ENCODE data around the gene ALK.

ALK gene

DNA sequence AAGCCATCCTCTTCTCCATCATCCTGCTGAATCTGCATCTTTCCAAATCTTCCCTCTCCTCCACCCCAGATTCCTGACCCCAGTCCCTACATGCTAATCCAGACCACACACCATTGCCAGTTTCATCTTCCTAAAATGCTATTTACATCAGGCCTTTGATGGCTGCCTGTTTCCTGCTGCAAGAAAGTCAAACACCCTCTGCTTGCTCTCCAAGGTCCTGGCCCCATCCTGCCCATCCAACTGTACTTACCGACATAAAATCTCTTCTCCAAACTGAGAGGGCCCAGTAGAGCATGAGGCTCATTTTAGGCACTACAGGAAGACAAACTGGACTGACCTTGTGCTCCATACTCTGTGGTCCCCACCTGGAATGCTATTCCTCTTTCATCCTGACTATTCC lies 19.0 kb downstream of the ALK start:
- Histone ChIP-seq H3K4me3 (ENCODE audit: low read length) (no peak overlapping the region), H3K9ac (ENCODE audit: low read length) (no peak overlapping the region), H3K9me3 (ENCODE audit: control insufficient read depth, low read length) (no peaks in the 10 kb centered on the region), H3K27me3 (replicated peaks; ENCODE audit: control insufficient read depth, insufficient read depth, low read length) (peaks cover 44% of the 10 kb centered on the region), H3K36me3 (ENCODE audit: control insufficient read depth, insufficient read depth, low read length, severe bottlenecking) (no peaks in the 10 kb centered on the region), H3K4me1 (ENCODE audit: control insufficient read depth, insufficient read depth, low read length) (no peaks in the 10 kb centered on the region)
- DNase-seq (ENCODE audit: low read depth): no peak

DNA sequence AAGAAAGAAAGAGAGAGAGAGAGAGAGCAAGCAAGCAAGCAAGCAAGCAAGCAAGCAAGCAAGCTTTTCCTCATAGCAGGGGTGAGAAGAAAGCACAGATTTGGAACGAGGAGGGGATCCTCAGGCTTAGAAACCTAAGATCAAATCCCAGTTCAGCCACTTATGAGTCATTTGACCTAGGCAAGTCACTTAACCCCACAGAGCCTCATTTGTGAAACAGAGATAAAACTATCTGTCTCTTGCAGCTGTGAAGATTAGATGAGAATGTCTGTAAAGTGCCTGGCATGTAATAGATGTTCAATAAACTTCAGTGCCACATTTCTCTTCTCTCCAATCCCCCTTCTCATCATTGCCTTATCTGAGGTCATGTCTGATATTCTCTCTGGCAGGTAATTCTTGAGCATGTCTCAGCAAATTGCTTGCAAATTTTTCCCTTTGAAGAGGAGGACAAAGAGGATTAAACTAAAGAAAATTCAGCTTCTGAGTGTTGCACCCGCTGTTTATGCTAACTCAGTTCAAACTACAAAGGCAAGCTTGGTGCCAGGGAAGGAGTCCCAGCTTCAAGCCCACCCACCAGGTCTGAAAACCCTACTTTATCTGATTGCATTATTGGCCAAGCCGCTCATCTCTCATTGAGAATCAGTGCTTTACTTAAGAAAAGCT lies 20.3 kb downstream of the ALK start:
- Histone ChIP-seq H3K36me3 (ENCODE audit: control insufficient read depth, insufficient read depth, low read length, severe bottlenecking) (no peaks in the 10 kb centered on the region), H3K27me3 (replicated peaks; ENCODE audit: control insufficient read depth, insufficient read depth, low read length) (peaks cover 41% of the 10 kb centered on the region), H3K9me3 (ENCODE audit: control insufficient read depth, low read length) (no peaks in the 10 kb centered on the region), H3K4me1 (ENCODE audit: control insufficient read depth, insufficient read depth, low read length) (no peaks in the 10 kb centered on the region), H3K4me3 (ENCODE audit: low read length) (no peak overlapping the region), H3K9ac (ENCODE audit: low read length) (no peak overlapping the region)
- DNase-seq (ENCODE audit: low read depth): no peak

DNA sequence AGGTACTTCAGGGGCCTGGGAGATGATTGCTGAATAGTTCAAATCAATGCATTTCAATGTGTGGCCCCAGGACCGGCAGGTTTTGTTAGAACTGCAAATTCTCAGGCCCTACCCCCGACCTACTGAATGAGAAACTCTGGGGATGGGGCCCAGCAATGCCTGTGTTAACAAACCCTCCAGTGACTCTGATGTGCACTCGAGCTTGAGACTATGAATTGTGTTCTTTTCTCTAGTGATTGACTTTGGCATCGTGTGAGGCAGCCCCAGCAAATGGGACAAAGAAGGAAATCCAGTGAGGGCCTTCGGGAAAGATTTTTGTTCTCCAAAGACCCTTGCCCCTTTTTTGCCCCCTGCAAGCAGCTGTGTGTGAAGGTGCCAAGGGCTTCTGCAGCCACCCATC lies 22.4 kb downstream of the ALK start:
- Histone ChIP-seq H3K4me3 (ENCODE audit: low read length) (no peak overlapping the region), H3K36me3 (ENCODE audit: control insufficient read depth, insufficient read depth, low read length, severe bottlenecking) (no peaks in the 10 kb centered on the region), H3K4me1 (ENCODE audit: control insufficient read depth, insufficient read depth, low read length) (no peaks in the 10 kb centered on the region), H3K9ac (ENCODE audit: low read length) (no peak overlapping the region), H3K27me3 (replicated peaks; ENCODE audit: control insufficient read depth, insufficient read depth, low read length) (peaks cover 30% of the 10 kb centered on the region), H3K9me3 (ENCODE audit: control insufficient read depth, low read length) (no peaks in the 10 kb centered on the region)
- no peak for DNase-seq (ENCODE audit: low read depth)

DNA sequence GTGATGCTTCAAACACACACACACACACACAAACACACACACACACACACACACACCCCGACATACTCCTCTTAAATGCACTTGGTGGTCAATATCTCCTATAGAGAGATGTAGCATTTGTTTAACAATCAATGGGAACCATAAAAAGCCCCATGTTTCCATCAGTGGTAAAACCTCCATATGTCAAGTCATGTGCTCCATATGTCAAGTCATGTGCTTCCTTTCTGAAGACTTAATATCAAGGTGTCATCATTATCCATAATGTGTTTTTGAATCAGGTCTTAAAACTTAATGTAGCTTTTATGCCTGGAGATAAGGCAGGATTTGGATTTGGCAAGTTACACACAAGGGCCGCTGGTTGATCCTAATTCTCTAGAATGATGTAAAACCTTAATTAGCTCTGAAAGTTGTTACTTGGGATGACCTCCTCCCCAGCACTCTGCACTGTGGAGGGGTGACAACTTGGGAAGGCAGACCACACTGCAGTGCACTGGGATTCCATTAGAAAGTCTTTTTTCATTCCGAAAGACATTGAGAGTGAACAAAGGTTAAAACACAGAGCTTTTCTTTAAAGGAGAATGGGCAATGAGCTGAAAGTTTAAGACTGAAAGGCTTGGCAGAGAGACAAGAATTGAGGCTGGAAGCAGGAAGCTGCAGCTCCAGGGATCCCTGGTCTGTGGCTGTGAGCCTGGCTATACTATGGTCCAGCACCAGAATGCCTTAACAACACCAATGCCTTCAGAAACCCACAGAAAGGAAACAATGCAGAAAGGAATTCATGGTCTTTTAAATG lies 26.4 kb downstream of the ALK start:
- no peak for DNase-seq (ENCODE audit: low read depth)
- H3K36me3 ChIP-seq (ENCODE audit: control insufficient read depth, insufficient read depth, low read length, severe bottlenecking): no peaks in the 10 kb centered on the region
- H3K27me3 ChIP-seq (replicated peaks; ENCODE audit: control insufficient read depth, insufficient read depth, low read length): peaks cover 12% of the 10 kb centered on the region
- no peak overlapping the region for H3K4me3 ChIP-seq (ENCODE audit: low read length)
- H3K9ac ChIP-seq (ENCODE audit: low read length): no peak overlapping the region
- no peaks in the 10 kb centered on the region for H3K9me3 ChIP-seq (ENCODE audit: control insufficient read depth, low read length)
- no peaks in the 10 kb centered on the region for H3K4me1 ChIP-seq (ENCODE audit: control insufficient read depth, insufficient read depth, low read length)

DNA sequence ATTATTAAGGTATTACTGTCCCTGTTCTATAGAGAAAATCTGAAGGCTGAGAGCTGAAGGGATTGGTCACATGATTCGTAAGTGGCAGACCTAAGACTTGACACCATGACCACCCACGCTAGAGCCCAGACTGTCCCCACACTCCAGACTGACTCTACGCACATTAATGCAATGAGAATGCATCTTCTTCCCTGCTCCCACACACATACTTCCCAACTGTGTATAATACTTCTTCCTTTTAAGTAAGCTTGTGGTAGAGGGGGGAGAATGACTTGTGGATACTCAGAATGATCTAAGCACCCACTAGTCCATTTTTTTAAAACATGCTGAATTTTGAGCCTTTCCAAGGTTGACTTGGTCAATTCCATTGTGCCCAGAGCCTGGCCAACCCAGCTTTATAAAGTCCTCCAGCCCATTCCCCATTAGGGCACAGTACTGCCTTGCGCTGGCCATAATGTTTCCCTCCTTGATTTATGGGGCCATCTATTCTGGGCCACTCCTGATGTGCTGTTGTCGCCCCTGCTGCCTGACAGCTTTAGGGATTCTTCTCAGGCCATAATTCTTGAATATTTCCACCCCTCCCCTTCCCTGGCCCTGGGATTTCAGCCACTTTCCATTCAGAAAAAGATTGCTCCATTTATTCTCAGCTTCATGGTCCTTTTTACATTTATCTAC lies 28.7 kb downstream of the ALK start:
- no peak overlapping the region for H3K9ac ChIP-seq (ENCODE audit: low read length)
- H3K4me1 ChIP-seq (ENCODE audit: control insufficient read depth, insufficient read depth, low read length): no peaks in the 10 kb centered on the region
- no peak for DNase-seq (ENCODE audit: low read depth)
- H3K36me3 ChIP-seq (ENCODE audit: control insufficient read depth, insufficient read depth, low read length, severe bottlenecking): no peaks in the 10 kb centered on the region
- H3K9me3 ChIP-seq (ENCODE audit: control insufficient read depth, low read length): no peaks in the 10 kb centered on the region
- H3K27me3 ChIP-seq (replicated peaks; ENCODE audit: control insufficient read depth, insufficient read depth, low read length): peaks cover 3% of the 10 kb centered on the region
- no peak overlapping the region for H3K4me3 ChIP-seq (ENCODE audit: low read length)

DNA sequence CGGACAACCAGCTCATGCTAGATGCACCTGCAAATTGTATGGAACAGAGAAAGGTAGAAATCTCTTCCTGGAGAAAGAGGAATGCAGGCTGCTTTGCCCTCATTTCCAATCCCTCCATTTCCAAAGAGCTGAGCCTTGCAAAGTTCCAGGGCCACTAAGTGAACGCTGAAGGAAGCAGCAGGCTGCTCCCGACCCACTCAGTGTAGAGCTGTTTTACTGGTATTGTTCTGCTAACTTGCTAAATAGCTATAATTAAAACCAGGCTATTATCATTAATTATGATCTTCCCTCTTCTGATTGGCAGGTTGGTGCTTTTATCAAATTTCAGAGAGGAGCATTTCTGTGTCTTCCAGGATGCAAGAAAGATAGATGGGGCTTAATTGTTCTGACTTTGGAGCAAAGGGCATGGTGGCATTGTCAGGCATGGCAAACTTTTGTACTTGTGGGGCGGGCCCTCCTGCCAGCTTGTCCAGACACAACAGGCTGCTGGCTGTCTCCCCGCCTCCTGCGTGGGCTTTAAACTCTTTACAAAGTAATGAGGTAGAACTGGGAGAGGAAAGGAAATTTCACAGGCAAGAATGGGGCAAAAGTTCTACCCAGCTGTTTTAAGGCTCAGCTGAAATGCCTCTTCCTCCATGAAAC lies 40.2 kb downstream of the ALK start:
- Histone ChIP-seq H3K36me3 (ENCODE audit: control insufficient read depth, insufficient read depth, low read length, severe bottlenecking) (no peaks in the 10 kb centered on the region), H3K9ac (ENCODE audit: low read length) (no peak overlapping the region), H3K4me1 (ENCODE audit: control insufficient read depth, insufficient read depth, low read length) (peaks cover 5% of the 10 kb centered on the region), H3K27me3 (replicated peaks; ENCODE audit: control insufficient read depth, insufficient read depth, low read length) (no peaks in the 10 kb centered on the region), H3K9me3 (ENCODE audit: control insufficient read depth, low read length) (peaks cover 20% of the 10 kb centered on the region), H3K4me3 (ENCODE audit: low read length) (no peak overlapping the region)
- DNase-seq (ENCODE audit: low read depth): no peak

DNA sequence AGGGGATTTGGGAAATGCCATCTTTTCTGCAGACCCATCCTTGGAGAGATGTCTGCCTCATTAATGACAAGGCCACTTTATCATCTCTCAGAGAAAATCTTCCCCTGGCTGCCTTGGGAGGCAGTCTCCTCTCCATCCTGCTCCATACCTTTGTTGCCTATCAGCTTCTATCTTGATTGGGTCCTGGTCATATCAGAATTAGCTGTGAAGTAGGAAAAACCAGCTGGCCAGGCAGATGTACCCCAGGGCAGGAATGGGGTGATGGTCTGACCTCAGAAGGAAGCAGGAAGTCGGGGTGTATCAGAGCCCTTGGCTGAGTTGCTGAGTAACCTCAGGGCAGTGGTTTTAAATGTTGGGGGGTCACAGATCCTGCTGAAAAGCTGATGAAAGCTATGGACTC lies 41.3 kb downstream of the ALK start:
- peaks cover 12% of the 10 kb centered on the region for H3K9me3 ChIP-seq (ENCODE audit: control insufficient read depth, low read length)
- H3K9ac ChIP-seq (ENCODE audit: low read length): no peak overlapping the region
- H3K36me3 ChIP-seq (ENCODE audit: control insufficient read depth, insufficient read depth, low read length, severe bottlenecking): no peaks in the 10 kb centered on the region
- no peak for DNase-seq (ENCODE audit: low read depth)
- H3K27me3 ChIP-seq (replicated peaks; ENCODE audit: control insufficient read depth, insufficient read depth, low read length): no peaks in the 10 kb centered on the region
- H3K4me3 ChIP-seq (ENCODE audit: low read length): no peak overlapping the region
- H3K4me1 ChIP-seq (ENCODE audit: control insufficient read depth, insufficient read depth, low read length): peaks cover 5% of the 10 kb centered on the region

DNA sequence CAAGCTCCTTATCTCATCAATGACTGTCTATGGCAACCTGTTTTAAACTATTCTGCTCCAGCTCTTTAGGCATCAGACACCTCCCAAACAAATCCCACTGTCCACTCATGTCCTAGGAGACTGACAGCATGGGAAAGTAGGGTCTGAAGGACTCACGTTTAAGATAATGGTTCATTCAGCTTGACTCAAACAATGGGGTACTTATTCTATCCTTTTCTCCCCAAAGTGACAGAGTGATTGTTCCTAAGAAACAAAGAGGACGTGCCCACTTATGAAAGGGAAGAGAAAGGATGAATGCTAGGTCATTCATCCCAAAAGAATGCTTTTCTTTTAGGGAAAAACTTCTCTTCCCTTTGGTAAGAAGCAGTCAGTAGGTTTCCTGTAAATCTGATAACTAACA lies 41.9 kb downstream of the ALK start:
- Histone ChIP-seq H3K4me3 (ENCODE audit: low read length) (no peak overlapping the region), H3K4me1 (ENCODE audit: control insufficient read depth, insufficient read depth, low read length) (peaks cover 5% of the 10 kb centered on the region), H3K27me3 (replicated peaks; ENCODE audit: control insufficient read depth, insufficient read depth, low read length) (no peaks in the 10 kb centered on the region), H3K9me3 (ENCODE audit: control insufficient read depth, low read length) (peaks cover 6% of the 10 kb centered on the region), H3K9ac (ENCODE audit: low read length) (no peak overlapping the region), H3K36me3 (ENCODE audit: control insufficient read depth, insufficient read depth, low read length, severe bottlenecking) (no peaks in the 10 kb centered on the region)
- no peak for DNase-seq (ENCODE audit: low read depth)

DNA sequence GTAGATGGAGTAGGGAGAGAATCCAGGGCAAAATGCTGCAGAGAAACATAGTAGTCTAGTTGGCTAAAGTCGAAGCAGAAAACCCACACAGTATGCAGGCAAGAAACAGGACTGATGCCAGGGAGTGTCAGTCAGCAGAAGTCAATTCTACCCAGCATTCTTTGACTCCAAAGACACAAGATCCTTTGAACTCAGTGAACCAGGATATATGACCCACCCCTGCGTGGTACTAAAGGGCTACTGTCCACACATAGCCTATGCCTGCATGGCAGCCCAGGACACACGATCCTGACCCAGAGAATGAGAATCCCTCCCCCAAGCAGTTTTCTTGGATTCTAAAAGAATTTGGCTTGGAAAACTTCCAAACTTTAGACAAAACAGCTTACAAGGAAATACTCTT lies 42.5 kb downstream of the ALK start:
- H3K9ac ChIP-seq (ENCODE audit: low read length): no peak overlapping the region
- no peak overlapping the region for H3K4me3 ChIP-seq (ENCODE audit: low read length)
- no peaks in the 10 kb centered on the region for H3K27me3 ChIP-seq (replicated peaks; ENCODE audit: control insufficient read depth, insufficient read depth, low read length)
- no peaks in the 10 kb centered on the region for H3K36me3 ChIP-seq (ENCODE audit: control insufficient read depth, insufficient read depth, low read length, severe bottlenecking)
- no peak for DNase-seq (ENCODE audit: low read depth)
- peaks cover under 1% of the 10 kb centered on the region for H3K9me3 ChIP-seq (ENCODE audit: control insufficient read depth, low read length)
- H3K4me1 ChIP-seq (ENCODE audit: control insufficient read depth, insufficient read depth, low read length): peaks cover 5% of the 10 kb centered on the region

DNA sequence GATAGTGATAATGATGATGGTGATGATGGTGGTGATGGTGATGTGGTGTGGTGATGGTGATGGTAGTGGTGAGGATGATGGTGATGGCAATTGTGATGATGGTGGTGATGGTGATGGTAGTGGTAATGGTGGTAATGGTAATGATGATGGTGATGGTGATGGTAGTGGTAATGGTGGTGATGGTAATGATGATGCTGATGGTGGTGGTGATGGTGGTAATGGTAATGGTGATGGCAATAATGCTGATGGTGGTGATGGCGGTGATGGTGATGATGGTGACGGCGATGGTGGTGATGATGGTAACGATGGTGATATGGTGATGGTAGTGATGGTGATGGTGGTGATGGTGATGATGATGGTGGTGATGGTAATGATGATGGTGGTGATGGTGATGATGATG lies 45.0 kb downstream of the ALK start:
- DNase-seq (ENCODE audit: low read depth): no peak
- H3K9me3 ChIP-seq (ENCODE audit: control insufficient read depth, low read length): no peaks in the 10 kb centered on the region
- peaks cover 5% of the 10 kb centered on the region for H3K4me1 ChIP-seq (ENCODE audit: control insufficient read depth, insufficient read depth, low read length)
- no peaks in the 10 kb centered on the region for H3K27me3 ChIP-seq (replicated peaks; ENCODE audit: control insufficient read depth, insufficient read depth, low read length)
- no peak overlapping the region for H3K9ac ChIP-seq (ENCODE audit: low read length)
- no peak overlapping the region for H3K4me3 ChIP-seq (ENCODE audit: low read length)
- H3K36me3 ChIP-seq (ENCODE audit: control insufficient read depth, insufficient read depth, low read length, severe bottlenecking): no peaks in the 10 kb centered on the region

DNA sequence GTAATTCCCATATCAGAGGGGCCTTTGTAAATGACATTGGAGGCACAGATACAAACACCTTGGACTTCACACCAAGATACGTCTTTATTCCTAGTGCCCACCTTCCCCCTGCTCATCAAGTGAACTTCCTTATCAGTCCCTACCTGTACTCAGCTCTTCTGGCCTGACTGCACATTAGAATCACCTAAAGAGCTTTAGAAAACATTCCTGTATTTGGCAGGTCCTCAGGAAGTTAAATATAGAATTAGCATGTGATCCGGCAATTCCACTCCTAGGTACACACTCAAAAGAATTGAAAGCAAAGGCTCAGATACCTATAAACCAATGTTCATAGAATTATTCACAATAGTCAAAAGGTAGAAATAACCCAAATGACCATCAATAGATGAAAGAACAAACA lies 46.6 kb downstream of the ALK start:
- Histone ChIP-seq H3K27me3 (replicated peaks; ENCODE audit: control insufficient read depth, insufficient read depth, low read length) (no peaks in the 10 kb centered on the region), H3K4me3 (ENCODE audit: low read length) (no peak overlapping the region), H3K4me1 (ENCODE audit: control insufficient read depth, insufficient read depth, low read length) (peaks cover 5% of the 10 kb centered on the region), H3K9me3 (ENCODE audit: control insufficient read depth, low read length) (no peaks in the 10 kb centered on the region), H3K9ac (ENCODE audit: low read length) (no peak overlapping the region), H3K36me3 (ENCODE audit: control insufficient read depth, insufficient read depth, low read length, severe bottlenecking) (no peaks in the 10 kb centered on the region)
- no peak for DNase-seq (ENCODE audit: low read depth)

Measured in adipocyte (in vitro differentiated cells).